ENCODE measurements around the gene MARCHF11. TPM values are rescaled to one million over a fixed set of nuclear protein-coding genes. Genes with fewer than 3 reads are reported as not detected.

MARCHF11 gene, protein sequence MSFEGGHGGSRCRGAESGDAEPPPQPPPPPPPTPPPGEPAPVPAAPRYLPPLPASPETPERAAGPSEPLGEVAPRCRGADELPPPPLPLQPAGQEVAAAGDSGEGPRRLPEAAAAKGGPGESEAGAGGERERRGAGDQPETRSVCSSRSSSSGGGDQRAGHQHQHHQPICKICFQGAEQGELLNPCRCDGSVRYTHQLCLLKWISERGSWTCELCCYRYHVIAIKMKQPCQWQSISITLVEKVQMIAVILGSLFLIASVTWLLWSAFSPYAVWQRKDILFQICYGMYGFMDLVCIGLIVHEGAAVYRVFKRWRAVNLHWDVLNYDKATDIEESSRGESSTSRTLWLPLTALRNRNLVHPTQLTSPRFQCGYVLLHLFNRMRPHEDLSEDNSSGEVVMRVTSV
- not detected in 2 replicates for total RNA-seq (2012; rRNA removed)
- polyA plus RNA-seq (2012; rRNA removed): not detected in 2 replicates
- not detected in 2 replicates for polyA plus RNA-seq (2012; cell fraction: cytosol; rRNA removed)
- polyA plus RNA-seq (2012; cell fraction: nucleus; rRNA removed; ENCODE audit: low replicate concordance): not detected in 2 replicates
- Bru-seq, nascent RNA: not detected
- percentile 1 among the genes with signal in this experiment for BruChase-seq, experiment 1, labeled RNA remaining after a 6-hour chase
- not detected for BruChase-seq, experiment 2, labeled RNA remaining after a 2-hour chase
- long read RNA-seq: 0 reads

DNA sequence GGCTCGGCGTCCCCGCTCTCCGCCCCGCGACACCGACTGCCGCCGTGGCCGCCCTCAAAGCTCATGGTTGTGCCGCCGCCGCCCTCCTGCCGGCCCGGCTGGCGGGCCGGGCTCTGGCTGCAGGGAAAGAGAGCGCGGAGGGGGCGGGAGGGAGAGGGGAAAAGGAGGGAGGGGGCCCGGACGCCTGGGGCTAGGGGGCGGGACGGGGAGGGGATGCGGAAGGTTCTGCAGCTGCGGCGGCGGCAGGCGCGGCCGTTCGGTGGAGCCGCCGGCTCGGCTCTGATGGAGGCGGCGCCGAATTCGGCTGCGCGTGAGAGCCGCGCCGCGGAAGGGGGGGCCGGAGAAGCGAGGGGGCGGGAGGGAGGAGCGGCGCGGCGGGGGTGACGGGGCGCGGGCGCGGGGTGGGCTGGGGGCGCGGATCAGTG lies at the start of gene MARCHF11:
MARCHF11 (minus strand) TSS at position 281 of the 425 bp plus-strand sequence; CDS start at position 65, 216 bp downstream.
- no peak within 1 kb of the TSS for H2BK5ac ChIP-seq (ENCODE audit: low read depth, low read length, poor library complexity, severe bottlenecking)
- H3K4me3 ChIP-seq (ENCODE audit: insufficient read depth, low read depth, low read length): peak within 1 kb of the TSS; percentile 30; the same call in 1 of the 2 replicates
- no peak within 1 kb of the TSS for H3K9ac ChIP-seq (ENCODE audit: low read depth, low read length)
- H3K23ac ChIP-seq (ENCODE audit: low read depth, low read length): no peak within 1 kb of the TSS
- no peaks in the 10 kb centered on the region for H3K36me3 ChIP-seq (ENCODE audit: control insufficient read depth, insufficient read depth, low read length)
- H3K18ac ChIP-seq (ENCODE audit: low read depth, low read length): no peak within 1 kb of the TSS
- H2AK9ac ChIP-seq (replicated peaks; ENCODE audit: low read depth, low read length, poor library complexity): peak within 1 kb of the TSS; percentile 26
- in situ Hi-C loops (cut with MboI; ENCODE audit: low sequenced_read_pairs) (no loop called here), dilution Hi-C loops (cut with HindIII; ENCODE audit: low sequenced_read_pairs, unreplicated experiment) (no loop called here), intact Hi-C loops (cut with micrococcal nuclease) (no loop called here)
- no peak within 1 kb of the TSS for H4K8ac ChIP-seq (ENCODE audit: low read depth in 2 of 2, low read length in 2 of 2)
- WGBS, 2 experiments (ENCODE audit: extremely low coverage in 2 of 2, insufficient read length in 1 of 2): no CpG with 5 or more reads among the region's 59 CpGs
- no peak within 1 kb of the TSS for H4K5ac ChIP-seq (ENCODE audit: low read depth, low read length)
- H3K27ac ChIP-seq (ENCODE audit: insufficient read depth, low read length): no peak within 1 kb of the TSS
- H3K27me3 ChIP-seq (ENCODE audit: control insufficient read depth, insufficient read depth, low read length): peaks cover 16% of the 10 kb centered on the region
- POLR2A ChIA-PET (ENCODE audit: unreplicated experiment): no interaction called here
- H3K56ac ChIP-seq (ENCODE audit: extremely low read depth, insufficient read depth, low read length): no peak within 1 kb of the TSS
- H3K4ac ChIP-seq (ENCODE audit: low read depth, low read length): no peak within 1 kb of the TSS
- TF ChIP-seq NFE2L2 (IDR thresholded peaks at IDR 0.05; ENCODE audit: low read depth, low read length) (no peak), POLR2A (IDR thresholded peaks at IDR 0.05; ENCODE audit: low read depth, low read length) (no peak)
- peak within 1 kb of the TSS; percentile 61; the same call in 1 of the 2 replicates for H3K4me2 ChIP-seq (ENCODE audit: low read depth, low read length)
- no peak within 1 kb of the TSS for H2BK15ac ChIP-seq (ENCODE audit: low read depth, low read length)
- ATAC-seq (ENCODE audit: low read depth) (no peak), DNase-seq (no peak)
- H2AFZ ChIP-seq (replicated peaks; ENCODE audit: low read length, poor library complexity): no peak within 1 kb of the TSS
- H4K91ac ChIP-seq (ENCODE audit: insufficient read depth, low read depth, low read length): no peak within 1 kb of the TSS
- no peak within 1 kb of the TSS for H3K14ac ChIP-seq (replicated peaks; ENCODE audit: low read depth, low read length)
- no peaks in the 10 kb centered on the region for H4K20me1 ChIP-seq (ENCODE audit: insufficient read depth, low read length)
- CTCF ChIA-PET: no interaction called here
- H2AK5ac ChIP-seq (ENCODE audit: low read depth, low read length): no peak within 1 kb of the TSS
- no peaks in the 10 kb centered on the region for H3K9me1 ChIP-seq (ENCODE audit: insufficient read depth, low read length)
- no TSS peak for BruUV-seq (replicated peaks)
- H2BK120ac ChIP-seq (ENCODE audit: low read depth, low read length): no peak within 1 kb of the TSS
- H3K79me1 ChIP-seq (ENCODE audit: low read depth in 1 of 2, low read length in 2 of 2): no peaks in the 10 kb centered on the region
- no peaks in the 10 kb centered on the region for H3K9me3 ChIP-seq (ENCODE audit: control insufficient read depth, insufficient read depth, low read length)
- H2BK20ac ChIP-seq (ENCODE audit: low read depth, low read length): no peak within 1 kb of the TSS
- no peaks in the 10 kb centered on the region for H3K4me1 ChIP-seq (ENCODE audit: control insufficient read depth, insufficient read depth, low read length)
